ENCODE measurements around the gene HPCAL4.

The HPCAL4 gene

GRCh38 chr1:39655578-39656268 is 35.5 kb downstream of the HPCAL4 start:
- no peak overlapping the region for H3K4me3 ChIP-seq (replicated peaks; ENCODE audit: low read depth, low read length)
- H3K36me3 ChIP-seq (ENCODE audit: control insufficient read depth, insufficient read depth, low read length): no peaks in the 10 kb centered on the region
- TF ChIP-seq CTCF (IDR thresholded peaks at IDR 0.05; ENCODE audit: insufficient read depth, low read length, poor library complexity, severe bottlenecking): no peak
- no peak for DNase-seq (ENCODE audit: extremely low read depth, insufficient read length)
- no peaks in the 10 kb centered on the region for H3K27me3 ChIP-seq (replicated peaks; ENCODE audit: control insufficient read depth, insufficient read depth, low read length)

- no peak for TF ChIP-seq CTCF (IDR thresholded peaks at IDR 0.05; ENCODE audit: insufficient read depth, low read length, poor library complexity, severe bottlenecking)
- Histone ChIP-seq H3K27me3 (replicated peaks; ENCODE audit: control insufficient read depth, insufficient read depth, low read length) (no peaks in the 10 kb centered on the region), H3K36me3 (ENCODE audit: control insufficient read depth, insufficient read depth, low read length) (no peaks in the 10 kb centered on the region), H3K4me3 (replicated peaks; ENCODE audit: low read depth, low read length) (no peak overlapping the region)
- DNase-seq (ENCODE audit: extremely low read depth, insufficient read length): no peak
These were observed 36.9 kb downstream of the HPCAL4 start for GRCh38 chr1:39654291-39654690.

GRCh38 chr1:39653546-39654031 is 37.6 kb downstream of the HPCAL4 start:
- H3K36me3 ChIP-seq (ENCODE audit: control insufficient read depth, insufficient read depth, low read length): no peaks in the 10 kb centered on the region
- no peaks in the 10 kb centered on the region for H3K27me3 ChIP-seq (replicated peaks; ENCODE audit: control insufficient read depth, insufficient read depth, low read length)
- H3K4me3 ChIP-seq (replicated peaks; ENCODE audit: low read depth, low read length): no peak overlapping the region
- TF ChIP-seq CTCF (IDR thresholded peaks at IDR 0.05; ENCODE audit: insufficient read depth, low read length, poor library complexity, severe bottlenecking): peak; percentile 86
- peak; percentile 42 for DNase-seq (ENCODE audit: extremely low read depth, insufficient read length)

GRCh38 chr1:39652554-39652953 is 38.7 kb downstream of the HPCAL4 start:
- H3K36me3 ChIP-seq (ENCODE audit: control insufficient read depth, insufficient read depth, low read length): no peaks in the 10 kb centered on the region
- H3K4me3 ChIP-seq (replicated peaks; ENCODE audit: low read depth, low read length): no peak overlapping the region
- TF ChIP-seq CTCF (IDR thresholded peaks at IDR 0.05; ENCODE audit: insufficient read depth, low read length, poor library complexity, severe bottlenecking): no peak
- H3K27me3 ChIP-seq (replicated peaks; ENCODE audit: control insufficient read depth, insufficient read depth, low read length): no peaks in the 10 kb centered on the region
- DNase-seq (ENCODE audit: extremely low read depth, insufficient read length): no peak

GRCh38 chr1:39652105-39652504 is 39.1 kb downstream of the HPCAL4 start:
- Histone ChIP-seq H3K4me3 (replicated peaks; ENCODE audit: low read depth, low read length) (no peak overlapping the region), H3K36me3 (ENCODE audit: control insufficient read depth, insufficient read depth, low read length) (no peaks in the 10 kb centered on the region), H3K27me3 (replicated peaks; ENCODE audit: control insufficient read depth, insufficient read depth, low read length) (no peaks in the 10 kb centered on the region)
- TF ChIP-seq CTCF (IDR thresholded peaks at IDR 0.05; ENCODE audit: insufficient read depth, low read length, poor library complexity, severe bottlenecking): no peak
- no peak for DNase-seq (ENCODE audit: extremely low read depth, insufficient read length)
